Measurements from ENCODE around the gene IMMT. TPM values are rescaled to one million over a fixed set of nuclear protein-coding genes. Genes with fewer than 3 reads are reported as not detected.

IMMT gene
- total and polyA plus RNA-seq, 2 experiments from 2014 or later: 71.0 to 96.7 TPM

DNA sequence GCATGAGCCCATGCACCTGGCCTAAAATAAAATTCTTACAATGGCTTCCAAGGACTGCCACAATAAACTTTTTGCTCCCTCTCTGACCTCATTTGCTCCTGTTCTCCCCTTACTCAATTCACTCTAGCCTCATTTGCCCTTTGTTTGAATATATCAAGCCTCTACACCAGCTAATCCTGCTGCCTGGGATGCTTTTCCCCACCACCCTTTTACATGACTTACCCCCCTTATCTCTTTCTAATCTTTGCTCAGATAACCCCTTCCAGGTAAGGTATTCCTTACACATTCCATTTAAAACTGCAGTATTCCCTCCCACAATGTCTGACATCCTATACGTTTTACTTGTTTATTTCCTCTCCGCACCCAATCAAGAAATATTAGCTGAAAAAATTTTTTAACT lies 22.7 kb downstream of the IMMT start:
- Mint-ChIP-seq H3K27ac (no peak overlapping the region), H3K4me1 (no peaks in the 10 kb centered on the region), H3K36me3 (ENCODE audit: low read depth) (peaks cover 55% of the 10 kb centered on the region), H3K9me3 (no peaks in the 10 kb centered on the region), H3K4me3 (no peak overlapping the region), H3K27me3 (ENCODE audit: insufficient read depth, low read depth, poor library complexity) (no peaks in the 10 kb centered on the region)
- TF ChIP-seq REST (IDR thresholded peaks at IDR 0.05; ENCODE audit: unreplicated experiment): no peak
- TF ChIP-seq, protein P1, sequence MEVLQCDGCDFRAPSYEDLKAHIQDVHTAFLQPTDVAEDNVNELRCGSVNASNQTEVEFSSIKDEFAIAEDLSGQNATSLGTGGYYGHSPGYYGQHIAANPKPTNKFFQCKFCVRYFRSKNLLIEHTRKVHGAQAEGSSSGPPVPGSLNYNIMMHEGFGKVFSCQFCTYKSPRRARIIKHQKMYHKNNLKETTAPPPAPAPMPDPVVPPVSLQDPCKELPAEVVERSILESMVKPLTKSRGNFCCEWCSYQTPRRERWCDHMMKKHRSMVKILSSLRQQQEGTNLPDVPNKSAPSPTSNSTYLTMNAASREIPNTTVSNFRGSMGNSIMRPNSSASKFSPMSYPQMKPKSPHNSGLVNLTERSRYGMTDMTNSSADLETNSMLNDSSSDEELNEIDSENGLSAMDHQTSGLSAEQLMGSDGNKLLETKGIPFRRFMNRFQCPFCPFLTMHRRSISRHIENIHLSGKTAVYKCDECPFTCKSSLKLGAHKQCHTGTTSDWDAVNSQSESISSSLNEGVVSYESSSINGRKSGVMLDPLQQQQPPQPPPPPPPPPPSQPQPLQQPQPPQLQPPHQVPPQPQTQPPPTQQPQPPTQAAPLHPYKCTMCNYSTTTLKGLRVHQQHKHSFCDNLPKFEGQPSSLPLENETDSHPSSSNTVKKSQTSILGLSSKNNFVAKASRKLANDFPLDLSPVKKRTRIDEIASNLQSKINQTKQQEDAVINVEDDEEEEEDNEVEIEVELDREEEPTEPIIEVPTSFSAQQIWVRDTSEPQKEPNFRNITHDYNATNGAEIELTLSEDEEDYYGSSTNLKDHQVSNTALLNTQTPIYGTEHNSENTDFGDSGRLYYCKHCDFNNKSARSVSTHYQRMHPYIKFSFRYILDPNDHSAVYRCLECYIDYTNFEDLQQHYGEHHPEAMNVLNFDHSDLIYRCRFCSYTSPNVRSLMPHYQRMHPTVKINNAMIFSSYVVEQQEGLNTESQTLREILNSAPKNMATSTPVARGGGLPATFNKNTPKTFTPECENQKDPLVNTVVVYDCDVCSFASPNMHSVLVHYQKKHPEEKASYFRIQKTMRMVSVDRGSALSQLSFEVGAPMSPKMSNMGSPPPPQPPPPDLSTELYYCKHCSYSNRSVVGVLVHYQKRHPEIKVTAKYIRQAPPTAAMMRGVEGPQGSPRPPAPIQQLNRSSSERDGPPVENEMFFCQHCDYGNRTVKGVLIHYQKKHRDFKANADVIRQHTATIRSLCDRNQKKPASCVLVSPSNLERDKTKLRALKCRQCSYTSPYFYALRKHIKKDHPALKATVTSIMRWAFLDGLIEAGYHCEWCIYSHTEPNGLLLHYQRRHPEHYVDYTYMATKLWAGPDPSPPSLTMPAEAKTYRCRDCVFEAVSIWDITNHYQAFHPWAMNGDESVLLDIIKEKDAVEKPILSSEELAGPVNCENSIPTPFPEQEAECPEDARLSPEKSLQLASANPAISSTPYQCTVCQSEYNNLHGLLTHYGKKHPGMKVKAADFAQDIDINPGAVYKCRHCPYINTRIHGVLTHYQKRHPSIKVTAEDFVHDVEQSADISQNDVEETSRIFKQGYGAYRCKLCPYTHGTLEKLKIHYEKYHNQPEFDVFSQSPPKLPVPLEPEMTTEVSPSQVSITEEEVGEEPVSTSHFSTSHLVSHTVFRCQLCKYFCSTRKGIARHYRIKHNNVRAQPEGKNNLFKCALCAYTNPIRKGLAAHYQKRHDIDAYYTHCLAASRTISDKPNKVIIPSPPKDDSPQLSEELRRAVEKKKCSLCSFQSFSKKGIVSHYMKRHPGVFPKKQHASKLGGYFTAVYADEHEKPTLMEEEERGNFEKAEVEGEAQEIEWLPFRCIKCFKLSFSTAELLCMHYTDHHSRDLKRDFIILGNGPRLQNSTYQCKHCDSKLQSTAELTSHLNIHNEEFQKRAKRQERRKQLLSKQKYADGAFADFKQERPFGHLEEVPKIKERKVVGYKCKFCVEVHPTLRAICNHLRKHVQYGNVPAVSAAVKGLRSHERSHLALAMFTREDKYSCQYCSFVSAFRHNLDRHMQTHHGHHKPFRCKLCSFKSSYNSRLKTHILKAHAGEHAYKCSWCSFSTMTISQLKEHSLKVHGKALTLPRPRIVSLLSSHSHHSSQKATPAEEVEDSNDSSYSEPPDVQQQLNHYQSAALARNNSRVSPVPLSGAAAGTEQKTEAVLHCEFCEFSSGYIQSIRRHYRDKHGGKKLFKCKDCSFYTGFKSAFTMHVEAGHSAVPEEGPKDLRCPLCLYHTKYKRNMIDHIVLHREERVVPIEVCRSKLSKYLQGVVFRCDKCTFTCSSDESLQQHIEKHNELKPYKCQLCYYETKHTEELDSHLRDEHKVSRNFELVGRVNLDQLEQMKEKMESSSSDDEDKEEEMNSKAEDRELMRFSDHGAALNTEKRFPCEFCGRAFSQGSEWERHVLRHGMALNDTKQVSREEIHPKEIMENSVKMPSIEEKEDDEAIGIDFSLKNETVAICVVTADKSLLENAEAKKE (CRISPR knock-in tag; IDR thresholded peaks at IDR 0.05): no peak
- TF ChIP-seq POLR2AphosphoS5 (IDR thresholded peaks at IDR 0.05; ENCODE audit: low read depth): no peak
- no peak for TF ChIP-seq CREB1 (CRISPR knock-in tag; IDR thresholded peaks at IDR 0.05; ENCODE audit: low read depth)
- TF ChIP-seq ETS1 (IDR thresholded peaks at IDR 0.05): no peak
- TF ChIP-seq STAT1 (IDR thresholded peaks at IDR 0.05; ENCODE audit: unreplicated experiment): no peak
- no peak for TF ChIP-seq ZNF114 (CRISPR knock-in tag; IDR thresholded peaks at IDR 0.05)
- no peak for TF ChIP-seq ZNF331 (CRISPR knock-in tag; IDR thresholded peaks at IDR 0.05; ENCODE audit: low read depth)
- no peak for TF ChIP-seq EZH2phosphoT487 (IDR thresholded peaks at IDR 0.05; ENCODE audit: unreplicated experiment)
- TF ChIP-seq NANOG (IDR thresholded peaks at IDR 0.05; ENCODE audit: borderline replicate concordance): no peak
- TF ChIP-seq CTCF (conservative IDR thresholded peaks at IDR 0.05; ENCODE audit: low read depth in 2 of 2): no peak
- no peak for TF ChIP-seq EZH2 (IDR thresholded peaks at IDR 0.05; ENCODE audit: low read depth, unreplicated experiment)
- no peak for TF ChIP-seq JUNB (IDR thresholded peaks at IDR 0.05; ENCODE audit: unreplicated experiment)
- Histone ChIP-seq H3K9me2 (ENCODE audit: insufficient read depth) (no peaks in the 10 kb centered on the region), H4K20me1 (replicated peaks; ENCODE audit: insufficient read depth) (peaks cover 14% of the 10 kb centered on the region), H3K27ac (ENCODE audit: low read depth) (peak overlapping the region; percentile 47; the same call in 1 of the 2 replicates), H3K79me2 (replicated peaks; ENCODE audit: insufficient read depth) (peaks cover 23% of the 10 kb centered on the region; the same call in 1 of the 2 replicates), H3K4me1 (ENCODE audit: insufficient read depth) (no peaks in the 10 kb centered on the region), H3K4me2 (no peak overlapping the region), H3F3A (replicated peaks; ENCODE audit: low read depth) (no peaks in the 10 kb centered on the region), H3K36me3 (ENCODE audit: insufficient read depth) (peaks cover 41% of the 10 kb centered on the region; the same call in 1 of the 2 replicates), H2AFZ (no peak overlapping the region), H3K27me3 (ENCODE audit: insufficient read depth) (no peaks in the 10 kb centered on the region), H3K4me3 (no peak overlapping the region)
- no peak for DNase-seq (ENCODE audit: low spot score)
- ATAC-seq: no peak
